Measurements from ENCODE around the gene PDE4A.
"Not testable (repeated sequence)": the region's sequence is repeated elsewhere in the genome, so short reads cannot be mapped to it uniquely, and the experiment has no call there.

The PDE4A gene

GRCh38 chr19:10403137-10404021 is 17.0 kb upstream of the PDE4A start, which contains the start of gene CDC37:
Gene CDC37, minus strand, starts transcription at chr19:10403542. Its CDS starts 63 bp downstream, at chr19:10403479.
- peak; percentile 98 for DNase-seq (ENCODE audit: low read depth)

- DNase-seq (ENCODE audit: low read depth) = no peak
Measured at GRCh38 chr19:10404888-10405820, 15.2 kb upstream of the PDE4A start.

GRCh38 chr19:10406191-10406590 is 14.1 kb upstream of the PDE4A start:
- no peak for DNase-seq (ENCODE audit: low read depth)

GRCh38 chr19:10407096-10407495 is 13.2 kb upstream of the PDE4A start:
- no peak for DNase-seq (ENCODE audit: low read depth)

- no peak for DNase-seq (ENCODE audit: low read depth)
Measured at GRCh38 chr19:10408511-10409283, 11.6 kb upstream of the PDE4A start.

GRCh38 chr19:10411224-10411623 is 9.1 kb upstream of the PDE4A start:
- not testable (repeated sequence) for DNase-seq (ENCODE audit: low read depth)

GRCh38 chr19:10412257-10412977 is 7.9 kb upstream of the PDE4A start:
- DNase-seq (ENCODE audit: low read depth) = no peak

GRCh38 chr19:10416083-10416379 is 4.3 kb upstream of the PDE4A start:
- DNase-seq (ENCODE audit: low read depth) = no peak

GRCh38 chr19:10416380-10417257 is 3.7 kb upstream of the PDE4A start:
- DNase-seq (ENCODE audit: low read depth) = peak; percentile 87

GRCh38 chr19:10417541-10418234 is 2.6 kb upstream of the PDE4A start:
- no peak for DNase-seq (ENCODE audit: low read depth)

- no peak for DNase-seq (ENCODE audit: low read depth)
Measured at GRCh38 chr19:10418235-10418484, 2.2 kb upstream of the PDE4A start.

GRCh38 chr19:10418485-10419199 is 1.7 kb upstream of the PDE4A start:
- no peak for DNase-seq (ENCODE audit: low read depth)

- no peak for DNase-seq (ENCODE audit: low read depth)
Measured at GRCh38 chr19:10419200-10419645, 1.1 kb upstream of the PDE4A start.

GRCh38 chr19:10419646-10420443 is 493 bp upstream of the PDE4A start:
- no peak for DNase-seq (ENCODE audit: low read depth)

- no peak for DNase-seq (ENCODE audit: low read depth)
Measured at GRCh38 chr19:10421240-10422045, 1.1 kb downstream of the PDE4A start.

GRCh38 chr19:10422046-10422461 is 1.7 kb downstream of the PDE4A start:
- no peak for DNase-seq (ENCODE audit: low read depth)

GRCh38 chr19:10422846-10423245 is 2.5 kb downstream of the PDE4A start:
- no peak for DNase-seq (ENCODE audit: low read depth)

All from stimulated activated CD8-positive, alpha-beta memory T cell treated with anti-CD3 and anti-CD28 coated beads, Interleukin-12 subunit alpha, Interleukin-12 subunit beta, amount 100 ng/mL, for 4 hours (primary cell).